ENCODE data around the gene C20orf204.

C20orf204 gene

DNA sequence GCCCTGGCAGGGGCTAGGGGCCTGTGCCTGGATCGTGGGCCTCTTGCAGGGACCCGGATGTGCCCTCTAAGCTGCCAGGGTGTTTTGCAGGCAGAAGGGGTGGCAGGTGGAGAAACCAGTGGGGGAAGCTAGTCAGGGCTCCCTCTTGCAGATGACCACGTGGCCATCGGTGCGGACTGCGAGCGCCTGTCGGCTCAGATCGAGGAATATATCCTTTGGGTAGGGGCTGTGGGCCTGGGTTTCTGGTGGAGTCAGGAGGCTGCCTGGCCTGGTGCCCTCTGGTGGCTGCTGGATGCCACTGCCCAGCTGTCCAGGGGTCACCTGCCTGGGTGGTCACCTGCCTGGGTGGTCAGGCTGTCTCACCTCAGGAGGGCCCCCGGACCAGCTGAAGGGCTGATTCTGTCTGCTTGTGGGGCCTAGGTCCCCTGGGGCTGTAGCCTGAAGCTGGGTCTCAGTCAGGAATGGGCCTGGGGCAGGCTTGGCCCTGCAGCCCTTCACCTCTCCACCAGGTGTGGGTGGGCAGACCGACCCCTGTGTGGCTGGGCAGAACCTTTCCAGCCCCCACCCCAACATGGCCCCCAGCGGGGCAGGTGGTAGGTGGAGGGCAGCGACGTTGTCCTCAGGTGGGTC lies 33.7 kb downstream of the C20orf204 start:
- no peak overlapping the region for H3K4me3 ChIP-seq (ENCODE audit: low read length)
- no peak for DNase-seq (ENCODE audit: low read depth)
- TF ChIP-seq, protein P1, sequence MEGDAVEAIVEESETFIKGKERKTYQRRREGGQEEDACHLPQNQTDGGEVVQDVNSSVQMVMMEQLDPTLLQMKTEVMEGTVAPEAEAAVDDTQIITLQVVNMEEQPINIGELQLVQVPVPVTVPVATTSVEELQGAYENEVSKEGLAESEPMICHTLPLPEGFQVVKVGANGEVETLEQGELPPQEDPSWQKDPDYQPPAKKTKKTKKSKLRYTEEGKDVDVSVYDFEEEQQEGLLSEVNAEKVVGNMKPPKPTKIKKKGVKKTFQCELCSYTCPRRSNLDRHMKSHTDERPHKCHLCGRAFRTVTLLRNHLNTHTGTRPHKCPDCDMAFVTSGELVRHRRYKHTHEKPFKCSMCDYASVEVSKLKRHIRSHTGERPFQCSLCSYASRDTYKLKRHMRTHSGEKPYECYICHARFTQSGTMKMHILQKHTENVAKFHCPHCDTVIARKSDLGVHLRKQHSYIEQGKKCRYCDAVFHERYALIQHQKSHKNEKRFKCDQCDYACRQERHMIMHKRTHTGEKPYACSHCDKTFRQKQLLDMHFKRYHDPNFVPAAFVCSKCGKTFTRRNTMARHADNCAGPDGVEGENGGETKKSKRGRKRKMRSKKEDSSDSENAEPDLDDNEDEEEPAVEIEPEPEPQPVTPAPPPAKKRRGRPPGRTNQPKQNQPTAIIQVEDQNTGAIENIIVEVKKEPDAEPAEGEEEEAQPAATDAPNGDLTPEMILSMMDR (IDR thresholded peaks at IDR 0.05; ENCODE audit: insufficient read depth, low read depth, low read length, missing control alignments): peak; percentile 65

DNA sequence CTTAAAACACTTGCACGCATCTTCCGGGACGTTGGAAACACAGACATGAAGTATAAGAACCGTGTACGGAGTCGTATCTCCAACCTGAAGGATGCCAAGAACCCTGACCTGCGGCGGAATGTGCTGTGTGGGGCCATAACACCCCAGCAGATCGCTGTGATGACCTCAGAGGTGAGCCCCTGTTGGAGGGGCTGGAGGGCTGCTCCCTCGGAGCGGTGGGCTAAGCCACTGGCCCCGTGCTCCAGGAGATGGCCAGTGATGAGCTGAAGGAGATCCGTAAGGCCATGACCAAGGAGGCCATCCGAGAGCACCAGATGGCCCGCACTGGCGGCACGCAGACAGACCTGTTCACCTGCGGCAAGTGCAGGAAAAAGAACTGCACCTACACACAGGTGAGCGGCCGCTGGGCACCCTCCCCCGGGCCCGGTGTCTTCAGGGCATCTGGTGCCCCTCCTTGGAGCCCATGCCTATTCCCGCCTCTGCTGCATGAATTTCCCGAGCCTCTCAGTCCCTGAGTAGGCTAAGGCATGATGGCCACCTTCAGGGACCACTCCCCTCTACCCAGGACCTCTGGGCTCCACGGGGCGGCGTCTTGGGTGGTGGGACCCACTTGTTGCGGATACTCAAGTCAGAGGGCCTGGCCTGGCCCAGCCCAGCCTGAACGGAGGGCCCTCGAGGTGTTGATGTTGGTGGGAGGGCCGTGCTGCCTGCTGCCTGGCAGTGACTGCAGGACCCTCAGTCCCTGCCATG lies 34.4 kb downstream of the C20orf204 start:
- H3K4me3 ChIP-seq (ENCODE audit: low read length): no peak overlapping the region
- no peak for DNase-seq (ENCODE audit: low read depth)
- TF ChIP-seq, protein P1 (IDR thresholded peaks at IDR 0.05; ENCODE audit: insufficient read depth, low read depth, low read length, missing control alignments): no peak

- TF ChIP-seq, protein P1 (IDR thresholded peaks at IDR 0.05; ENCODE audit: insufficient read depth, low read depth, low read length, missing control alignments): no peak
- H3K4me3 ChIP-seq (ENCODE audit: low read length): no peak overlapping the region
- DNase-seq (ENCODE audit: low read depth): no peak
These were observed 35.7 kb downstream of the C20orf204 start for GRCh38 chr20:64071341-64072332.

DNA sequence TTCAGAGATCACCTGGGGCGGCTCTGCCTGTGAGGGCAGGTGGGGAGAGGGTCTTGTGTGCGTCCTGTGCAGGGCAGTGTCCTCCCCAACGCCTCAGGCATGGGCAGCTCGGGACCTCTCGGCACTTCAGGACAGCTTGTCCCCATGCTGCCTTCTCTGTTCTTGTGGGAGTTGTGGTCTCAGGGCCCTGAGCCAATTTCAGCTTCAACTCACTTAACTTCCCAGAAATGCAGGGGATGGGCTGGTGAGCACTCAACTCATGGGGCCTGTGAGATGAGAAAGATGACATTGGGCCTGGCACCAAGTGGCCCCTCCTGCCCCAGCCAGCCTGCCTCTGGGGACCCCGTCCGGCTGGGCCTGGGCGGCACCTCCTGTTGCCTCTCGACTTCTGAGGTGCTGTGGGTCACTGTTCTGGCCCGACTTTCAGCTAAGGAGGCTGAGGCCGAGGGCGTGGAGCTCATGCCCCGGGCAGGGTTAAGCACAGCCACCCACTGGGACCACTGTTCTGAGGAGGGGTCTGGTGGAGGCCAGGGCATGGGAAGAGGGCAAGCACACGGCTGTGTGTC lies 36.6 kb downstream of the C20orf204 start:
- no peak for DNase-seq (ENCODE audit: low read depth)
- TF ChIP-seq, protein P1 (IDR thresholded peaks at IDR 0.05; ENCODE audit: insufficient read depth, low read depth, low read length, missing control alignments): no peak

DNA sequence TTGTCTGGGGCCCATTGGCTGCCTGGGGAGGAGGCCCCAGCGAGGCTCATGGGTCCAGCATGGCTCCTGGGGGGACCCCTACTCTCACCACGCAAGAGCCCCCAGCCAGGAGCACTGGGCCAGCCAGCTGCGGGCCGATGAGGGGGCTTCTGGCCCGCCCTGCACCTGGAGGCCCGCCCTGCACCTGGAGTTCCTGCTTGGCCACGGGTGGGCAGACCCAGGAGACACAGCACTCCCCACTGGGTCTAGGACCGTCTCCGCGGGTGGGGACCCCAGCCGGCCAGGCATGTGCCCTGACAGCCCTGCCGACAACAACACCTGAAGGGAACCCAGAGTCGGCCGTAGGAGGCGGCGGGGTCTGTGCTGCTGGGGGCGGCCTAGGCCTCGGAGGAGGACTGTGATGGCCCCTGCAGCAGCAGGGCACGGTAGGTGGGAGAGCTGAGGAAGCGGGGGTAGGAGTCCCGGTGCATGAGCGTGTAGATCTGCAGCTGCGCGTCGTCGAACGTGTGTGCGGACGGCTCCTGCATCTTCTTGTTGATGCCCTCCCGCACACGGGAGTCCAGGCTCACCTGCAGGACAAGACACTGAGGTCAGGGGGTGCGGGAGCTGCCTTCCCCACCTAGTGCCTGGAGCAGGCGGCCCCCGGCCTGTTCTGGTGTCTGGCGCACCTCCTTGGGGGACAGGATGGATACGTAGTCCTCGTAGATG lies 37.6 kb downstream of the C20orf204 start:
- no peak overlapping the region for H3K4me3 ChIP-seq (ENCODE audit: low read length)
- TF ChIP-seq, protein P1 (IDR thresholded peaks at IDR 0.05; ENCODE audit: insufficient read depth, low read depth, low read length, missing control alignments): no peak
- DNase-seq (ENCODE audit: low read depth): no peak

More for the DNA sequence above, 36.6 kb downstream of the C20orf204 start:
- no peak overlapping the region for H3K4me3 ChIP-seq (ENCODE audit: low read length)
